ENCODE results near the gene ERI3.

The ERI3 gene, protein sequence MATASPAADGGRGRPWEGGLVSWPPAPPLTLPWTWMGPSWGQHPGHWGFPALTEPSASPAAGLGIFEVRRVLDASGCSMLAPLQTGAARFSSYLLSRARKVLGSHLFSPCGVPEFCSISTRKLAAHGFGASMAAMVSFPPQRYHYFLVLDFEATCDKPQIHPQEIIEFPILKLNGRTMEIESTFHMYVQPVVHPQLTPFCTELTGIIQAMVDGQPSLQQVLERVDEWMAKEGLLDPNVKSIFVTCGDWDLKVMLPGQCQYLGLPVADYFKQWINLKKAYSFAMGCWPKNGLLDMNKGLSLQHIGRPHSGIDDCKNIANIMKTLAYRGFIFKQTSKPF

DNA sequence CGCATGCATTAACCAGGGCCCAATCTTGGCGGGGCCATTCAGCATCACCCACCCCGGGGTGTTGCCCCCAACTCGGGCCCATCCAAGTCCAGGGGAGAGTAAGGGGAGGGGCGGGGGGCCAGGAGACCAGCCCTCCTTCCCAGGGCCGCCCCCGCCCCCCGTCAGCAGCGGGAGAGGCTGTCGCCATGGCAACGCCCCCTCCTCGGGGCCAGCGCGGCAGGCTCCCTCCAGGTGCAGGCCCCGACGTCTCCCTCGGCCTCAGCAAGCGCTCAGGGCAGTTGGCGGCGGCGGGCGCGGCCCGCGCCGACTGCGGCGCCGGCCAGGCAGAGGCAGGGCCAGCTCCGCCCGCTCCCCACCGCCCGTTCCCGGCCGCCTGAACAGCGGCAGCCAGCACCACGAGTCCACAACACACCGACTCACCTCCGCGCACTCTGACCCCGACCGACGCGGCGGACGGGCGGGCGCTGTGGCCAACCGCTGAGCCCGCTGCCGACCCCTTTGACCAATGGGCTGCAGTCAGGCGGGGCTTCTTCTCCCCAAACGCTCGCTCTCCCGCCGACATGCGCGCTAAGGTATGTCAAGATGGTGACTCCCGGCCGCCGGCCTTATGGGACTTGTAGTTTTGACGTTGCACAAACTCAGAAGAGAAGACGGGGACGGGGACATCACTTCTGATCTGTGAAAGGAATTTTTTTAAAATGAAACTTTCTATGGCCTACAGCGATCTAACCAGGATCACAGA, at the start of gene ERI3:
TSS of gene ERI3 (minus strand) at position 418 of the 742 bp plus-strand sequence. CDS start at position 187, 231 bp downstream.
- in situ Hi-C loops (cut with MboI; ENCODE audit: low sequenced_read_pairs) = no loop called here

DNA sequence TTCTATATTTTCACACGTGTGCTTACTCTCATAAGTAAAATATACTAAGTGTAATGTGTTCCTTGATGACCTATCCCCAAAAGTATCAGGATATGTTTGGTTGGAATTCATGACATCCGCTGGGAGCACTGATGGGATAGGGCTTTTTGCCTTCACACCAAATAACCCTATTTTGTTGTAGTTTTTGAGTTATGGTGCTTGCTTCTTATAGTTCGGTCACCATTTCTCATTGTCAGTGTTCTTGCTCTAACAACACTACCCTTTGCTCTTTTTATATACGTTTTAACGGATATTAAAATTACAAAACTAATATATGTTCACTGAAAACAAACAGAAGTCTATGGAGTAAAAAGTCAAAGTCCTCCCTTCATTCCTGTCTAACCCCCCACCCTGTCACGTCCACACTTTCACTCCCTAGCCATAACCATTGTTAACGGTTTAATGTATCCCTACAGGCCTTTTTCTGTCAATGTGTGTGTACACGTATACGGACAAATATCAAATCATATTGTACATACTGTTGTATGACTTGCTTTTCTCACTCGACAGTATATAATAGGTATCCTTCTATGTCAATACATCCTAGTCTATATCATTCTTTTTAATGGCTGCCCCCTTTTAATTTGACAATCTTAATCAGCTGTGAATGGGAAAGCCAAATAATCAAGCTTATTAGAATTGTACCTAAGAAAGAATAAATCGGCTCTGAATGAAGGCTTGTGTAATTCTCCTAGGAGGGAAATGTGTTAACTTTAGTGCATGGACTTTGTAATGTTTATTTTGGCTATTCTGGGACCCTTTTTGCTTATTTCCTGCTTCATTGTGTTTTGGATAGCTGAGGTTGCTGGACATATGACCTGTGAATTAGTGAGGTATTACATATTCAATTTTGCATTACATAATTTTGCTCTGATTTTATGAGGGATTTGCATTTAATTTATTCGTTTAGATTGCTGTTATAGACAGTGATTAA, 46.5 kb upstream of the ERI3 start:
- in situ Hi-C loops (cut with MboI; ENCODE audit: low sequenced_read_pairs) = no loop called here

DNA sequence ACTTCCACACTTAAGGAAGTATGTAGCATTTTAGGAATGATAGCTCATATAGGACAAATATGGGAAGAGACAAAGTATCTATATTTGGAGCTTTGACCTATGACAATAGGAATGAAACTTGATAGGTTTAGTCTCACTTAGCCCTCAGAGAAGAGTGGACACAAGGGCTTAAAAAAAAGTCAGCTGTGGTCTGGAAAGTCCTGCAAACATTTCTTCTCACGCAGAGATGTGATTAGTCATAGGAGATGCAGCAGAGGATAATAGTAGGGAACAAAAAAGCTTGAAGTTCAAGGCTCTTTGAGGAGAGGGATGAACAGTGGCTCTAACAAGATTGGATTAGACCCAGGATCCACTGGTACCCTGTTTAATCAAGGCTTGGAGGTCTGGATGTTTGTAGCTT, 35.2 kb upstream of the ERI3 start:
- in situ Hi-C loops (cut with MboI; ENCODE audit: low sequenced_read_pairs) = loop anchor here (25.0 kb wide), 1 partner anchor 197 kb away; no protein-coding TSS in a partner anchor

DNA sequence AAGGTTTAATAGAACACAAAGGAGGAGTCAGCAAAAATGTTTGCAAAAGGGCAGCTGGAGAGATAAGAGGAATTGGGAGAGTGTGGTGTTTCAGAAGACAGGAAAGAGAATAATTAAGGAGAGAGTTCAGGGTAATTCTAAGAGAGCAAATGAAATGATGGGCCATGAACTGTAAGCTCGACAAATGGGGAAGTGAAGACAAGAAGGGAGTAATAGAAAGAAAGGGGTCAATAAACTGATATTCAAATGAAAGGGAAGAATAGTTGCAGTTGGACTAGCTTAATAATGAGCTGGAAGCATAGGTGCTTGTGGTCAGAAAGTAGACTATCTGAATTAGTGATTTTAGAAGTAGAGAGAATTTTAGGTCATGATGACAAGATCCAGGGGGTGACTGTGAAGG, 34.4 kb upstream of the ERI3 start:
- in situ Hi-C loops (cut with MboI; ENCODE audit: low sequenced_read_pairs) = loop anchor here (25.0 kb wide), 1 partner anchor 198 kb away; no protein-coding TSS in a partner anchor

DNA sequence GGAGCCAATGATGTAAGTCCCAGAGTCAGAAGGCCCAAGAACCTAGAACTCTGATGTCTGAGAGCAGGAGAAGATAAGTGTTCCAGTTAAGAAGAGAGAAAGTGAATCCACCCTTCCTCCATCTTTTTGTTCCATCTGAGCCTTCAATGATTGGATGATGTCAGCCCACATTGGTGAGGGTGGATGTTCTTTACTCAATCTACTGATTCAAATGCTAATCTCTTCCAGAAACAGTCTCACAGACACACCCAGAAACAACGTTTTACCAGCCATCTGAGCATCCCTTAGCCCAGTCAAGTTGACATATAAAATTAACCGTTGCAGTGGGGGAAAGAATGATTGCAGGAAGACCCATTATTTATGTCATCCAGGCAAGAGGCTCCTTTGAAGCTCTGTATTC, 33.5 kb upstream of the ERI3 start:
- in situ Hi-C loops (cut with MboI; ENCODE audit: low sequenced_read_pairs) = loop anchor here (25.0 kb wide), 1 partner anchor 199 kb away; no protein-coding TSS in a partner anchor

DNA sequence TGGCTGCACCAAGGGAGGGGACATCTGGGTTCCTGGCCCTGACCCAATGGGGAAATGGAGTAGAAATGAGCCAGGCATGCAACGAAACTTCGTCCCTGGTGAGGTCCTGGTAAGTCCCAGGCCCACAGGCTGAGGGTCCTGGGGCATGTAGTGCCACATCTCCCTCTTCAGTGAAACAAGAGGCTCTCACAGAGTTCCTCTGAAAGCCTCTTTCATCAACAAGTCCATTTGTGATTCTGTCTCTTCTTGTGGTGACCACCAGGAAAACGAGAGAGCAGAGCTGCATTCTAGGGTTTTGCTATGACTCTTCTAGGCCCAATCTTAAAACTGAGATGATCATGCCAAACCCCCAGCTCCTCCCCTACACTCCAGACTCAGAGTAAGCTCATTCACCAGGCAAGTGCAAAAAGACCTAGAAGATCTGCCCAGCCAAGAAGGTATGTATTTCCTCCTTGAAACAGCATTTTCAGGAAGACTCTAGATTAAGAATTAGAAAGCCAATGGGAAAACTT, 25.7 kb upstream of the ERI3 start:
- in situ Hi-C loops (cut with MboI; ENCODE audit: low sequenced_read_pairs) = loop anchor here (25.0 kb wide), 1 partner anchor 207 kb away; no protein-coding TSS in a partner anchor

DNA sequence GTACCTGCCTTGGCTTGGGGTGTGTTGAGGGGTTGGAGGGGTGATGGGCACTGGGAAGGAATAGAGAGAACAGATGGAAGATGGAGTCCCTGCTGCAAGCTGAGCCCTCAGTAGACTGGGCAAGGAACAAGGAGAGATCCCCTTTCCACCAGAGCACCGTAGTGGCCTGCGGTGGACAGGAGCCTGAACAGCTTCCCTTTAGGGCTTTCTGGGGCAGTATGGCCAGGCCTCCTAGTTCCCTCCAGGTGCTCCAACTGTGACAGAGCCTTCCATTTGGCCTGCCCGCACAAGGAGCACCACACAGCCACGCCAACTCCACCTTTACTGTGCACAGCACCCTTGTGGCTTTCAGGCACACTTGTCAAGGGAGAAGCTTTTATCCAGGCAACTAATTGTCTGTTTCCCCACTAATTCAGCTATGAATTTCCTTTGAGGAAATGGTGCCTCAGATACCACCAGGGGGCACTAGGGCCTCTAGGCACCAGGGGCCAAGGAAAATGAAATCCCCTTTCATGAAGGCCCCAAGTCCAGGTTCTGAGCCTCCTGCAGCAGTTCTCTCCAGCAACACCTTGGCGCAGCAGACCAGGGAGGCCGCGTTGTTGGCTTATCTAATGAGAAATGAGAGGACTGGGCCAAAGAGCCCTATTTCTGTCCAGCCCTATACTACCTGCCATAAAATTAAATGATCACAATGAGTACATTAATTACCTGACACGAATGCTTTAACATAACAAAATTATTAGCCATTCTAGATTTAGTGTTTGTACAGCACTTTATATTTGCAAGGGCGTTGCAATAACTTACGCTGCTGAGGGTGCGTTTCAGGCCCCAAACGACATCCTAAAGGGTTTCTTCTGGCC, 23.1 kb upstream of the ERI3 start:
- in situ Hi-C loops (cut with MboI; ENCODE audit: low sequenced_read_pairs) = loop anchor here (25.0 kb wide), 1 partner anchor 209 kb away; no protein-coding TSS in a partner anchor

DNA sequence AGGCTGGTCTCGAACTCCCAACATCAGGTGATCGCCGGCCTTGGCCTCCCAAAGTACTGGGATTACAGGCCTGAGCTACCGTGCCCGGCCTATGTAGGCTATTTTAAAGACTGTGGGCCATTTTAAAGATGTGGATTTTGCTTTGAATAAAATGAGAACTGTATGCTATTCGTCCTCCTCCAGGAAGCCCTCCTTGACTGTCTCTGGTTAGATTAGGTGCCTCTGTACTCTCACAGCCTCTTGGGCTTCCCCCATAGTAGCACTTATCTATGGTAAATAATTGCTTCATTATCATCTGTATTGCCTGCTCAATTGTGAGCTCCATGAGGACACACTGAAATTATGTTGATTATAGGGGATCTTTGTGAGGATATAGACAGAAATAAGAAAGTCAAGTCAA, 20.5 kb upstream of the ERI3 start:
- in situ Hi-C loops (cut with MboI; ENCODE audit: low sequenced_read_pairs) = loop anchor here (25.0 kb wide), 1 partner anchor 212 kb away; no protein-coding TSS in a partner anchor

DNA sequence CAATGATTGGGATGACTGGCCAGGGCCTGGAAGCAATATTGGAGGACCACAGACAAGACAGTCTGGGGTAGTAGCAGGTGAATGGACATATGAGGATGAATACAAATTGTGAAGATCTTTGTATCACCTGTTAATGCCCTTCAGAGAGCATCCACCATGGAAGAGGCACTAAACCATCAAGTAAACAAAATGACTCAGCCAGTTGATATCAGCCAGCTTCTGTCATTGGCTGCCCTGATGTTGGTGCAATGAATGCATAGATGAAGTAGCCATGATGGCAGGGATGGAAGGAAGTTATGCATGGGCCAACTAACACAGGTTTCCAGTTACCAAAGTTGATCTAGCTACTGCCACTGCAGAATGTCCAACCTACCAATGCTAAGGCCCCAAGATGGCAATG, 16.1 kb upstream of the ERI3 start:
- in situ Hi-C loops (cut with MboI; ENCODE audit: low sequenced_read_pairs) = no loop called here

DNA sequence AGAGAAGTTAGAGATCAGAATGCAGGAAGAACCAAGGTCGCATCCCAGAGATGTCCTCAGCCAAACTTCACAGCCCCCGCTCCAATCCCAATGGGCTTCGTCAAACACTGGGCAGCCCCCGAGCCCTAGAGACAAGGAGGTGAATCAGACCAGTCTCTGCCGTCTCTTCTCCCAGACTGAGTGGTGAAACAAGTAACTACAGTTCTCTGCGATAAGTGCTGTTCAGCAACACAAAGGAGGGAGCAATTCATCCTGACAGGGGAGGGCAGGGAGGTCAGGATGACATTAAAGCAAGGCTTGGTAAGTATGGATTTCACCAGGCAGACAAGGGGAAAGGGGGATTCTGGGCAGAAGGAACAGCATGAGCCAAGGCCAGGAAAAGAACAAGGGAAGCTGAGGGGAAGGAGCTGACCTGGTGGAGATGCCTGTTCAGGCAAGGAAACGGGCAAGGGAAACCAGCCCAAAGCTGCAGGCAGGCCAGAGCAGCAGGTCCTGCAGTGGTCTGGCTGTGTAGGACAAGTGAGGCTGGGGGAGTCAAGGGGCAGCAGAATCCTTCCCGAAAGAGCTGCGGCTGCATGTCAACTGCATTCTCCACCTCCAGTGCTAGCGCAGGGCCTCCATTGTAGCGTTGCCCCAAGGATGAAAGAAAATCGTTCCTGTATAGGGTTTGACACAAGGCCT, 13.6 kb upstream of the ERI3 start:
- in situ Hi-C loops (cut with MboI; ENCODE audit: low sequenced_read_pairs) = no loop called here

DNA sequence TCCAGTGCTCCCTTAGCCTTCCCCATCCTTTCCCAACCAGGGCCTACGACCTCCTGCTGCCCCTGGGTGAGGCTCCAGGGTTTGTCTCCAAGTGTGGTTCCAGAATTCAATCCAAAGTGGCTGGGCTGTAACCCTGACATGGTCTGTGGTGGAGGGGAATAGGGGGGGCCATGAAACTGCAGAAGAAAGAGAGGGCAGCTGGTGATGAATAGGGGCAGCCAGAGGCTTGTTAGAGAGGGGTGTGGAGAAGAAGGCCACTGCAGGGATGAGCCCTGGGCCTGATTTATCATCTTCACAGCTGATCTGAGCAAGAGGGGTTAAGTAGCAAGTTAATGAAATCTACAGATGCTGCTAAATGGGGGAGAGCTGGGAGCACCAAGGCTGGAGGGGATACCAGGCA, 12.9 kb upstream of the ERI3 start:
- in situ Hi-C loops (cut with MboI; ENCODE audit: low sequenced_read_pairs) = no loop called here

DNA sequence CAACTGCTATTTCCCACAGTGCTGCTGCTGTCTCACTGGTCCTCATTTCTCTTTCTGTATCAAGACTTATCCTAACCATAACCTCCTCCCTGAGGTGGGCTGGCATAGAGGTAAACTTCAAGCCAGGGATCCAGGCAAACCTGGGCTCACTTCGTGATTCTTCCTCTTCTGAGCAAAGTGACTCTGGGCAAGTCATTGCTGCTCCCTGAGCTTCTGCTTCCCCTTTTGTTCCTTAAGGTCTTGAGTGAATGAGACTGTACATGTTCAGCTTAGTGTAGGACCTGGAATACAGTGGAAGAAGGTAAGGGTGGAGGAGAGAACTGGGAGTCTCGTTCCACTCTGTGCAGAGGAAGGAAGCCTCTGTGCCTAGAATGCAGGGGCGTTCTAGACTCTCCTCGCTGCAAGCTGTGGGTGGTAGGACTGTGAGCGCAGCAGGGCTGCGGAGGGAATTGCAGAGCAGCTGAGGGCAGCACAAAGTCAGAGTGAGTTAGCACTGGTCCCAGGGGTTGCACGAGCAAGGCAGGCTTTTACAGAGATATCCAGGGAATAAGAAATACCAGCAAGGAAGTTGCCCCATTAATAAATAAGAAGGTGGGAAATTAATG, 11.4 kb upstream of the ERI3 start:
- in situ Hi-C loops (cut with MboI; ENCODE audit: low sequenced_read_pairs) = no loop called here

DNA sequence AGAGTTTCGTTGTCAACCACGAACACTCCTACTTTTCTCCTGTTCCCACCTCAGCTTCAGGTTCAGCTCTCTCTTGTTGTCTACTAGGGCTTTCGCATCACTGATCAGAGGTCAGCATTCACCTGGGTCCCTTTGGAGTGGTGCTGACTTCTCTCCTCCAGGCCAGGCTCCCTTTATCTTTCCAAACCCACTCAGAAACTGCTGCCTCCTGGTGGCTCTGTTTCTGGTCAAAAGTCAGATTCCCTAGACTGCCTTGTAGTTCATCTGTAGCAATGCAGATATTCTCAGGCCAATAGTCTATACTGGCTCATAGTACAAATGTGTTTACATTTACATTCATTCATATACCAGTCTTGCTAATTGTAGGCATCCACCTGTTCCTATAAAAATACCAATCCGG, 6.4 kb upstream of the ERI3 start:
- in situ Hi-C loops (cut with MboI; ENCODE audit: low sequenced_read_pairs) = no loop called here

DNA sequence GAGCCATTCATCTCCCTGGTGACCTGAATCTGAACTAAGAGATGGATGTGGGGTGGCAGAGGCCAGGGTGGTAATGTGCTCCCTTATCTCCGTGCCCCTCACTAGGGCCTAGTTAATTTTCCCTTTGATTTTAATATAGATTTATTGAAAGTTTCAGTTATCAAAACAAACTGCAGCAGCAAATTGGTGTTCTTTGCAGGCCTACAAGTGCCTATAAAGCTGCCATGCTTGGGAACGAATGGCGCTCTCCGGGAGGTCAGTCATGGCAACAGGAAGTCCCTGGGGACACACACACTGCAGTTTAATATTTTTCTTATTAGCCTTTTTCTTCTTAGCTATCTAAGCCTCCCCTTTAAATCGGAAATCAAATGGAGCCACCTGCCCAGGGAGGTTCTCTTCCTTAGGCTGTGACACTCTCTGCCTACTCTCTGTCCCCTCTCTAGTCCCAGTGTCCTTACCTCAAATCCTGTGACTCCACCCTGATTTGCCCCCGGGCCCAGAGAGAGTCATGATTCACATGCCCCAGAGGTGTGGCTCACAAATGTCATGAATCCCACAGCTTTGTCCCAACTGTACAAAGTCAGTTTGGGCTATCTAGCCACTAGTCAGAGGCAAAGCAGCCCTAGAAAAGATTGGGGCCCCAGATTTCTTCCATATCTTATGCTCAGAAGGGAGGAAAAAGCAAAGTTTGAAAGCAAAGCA, 4.3 kb upstream of the ERI3 start:
- in situ Hi-C loops (cut with MboI; ENCODE audit: low sequenced_read_pairs) = no loop called here

DNA sequence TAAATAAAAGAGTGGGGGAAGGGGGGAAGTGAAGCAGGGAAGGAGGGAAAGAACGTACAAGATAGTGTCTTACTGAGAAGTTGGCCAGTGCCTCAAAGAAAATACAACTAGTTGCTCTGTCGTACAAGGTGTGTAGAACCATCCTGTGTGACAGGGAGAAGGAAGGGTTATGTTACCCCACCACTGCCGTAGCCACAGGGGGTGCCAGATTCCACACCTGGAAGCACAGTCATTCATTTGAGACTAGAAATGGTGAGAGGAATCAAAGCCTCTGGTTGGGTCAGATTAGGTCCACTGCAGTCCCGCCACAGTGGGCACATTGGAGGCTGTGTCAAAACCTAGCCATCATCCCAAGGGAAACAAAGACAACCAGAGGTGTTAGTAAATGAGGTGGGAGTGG, 2.7 kb upstream of the ERI3 start:
- in situ Hi-C loops (cut with MboI; ENCODE audit: low sequenced_read_pairs) = no loop called here

DNA sequence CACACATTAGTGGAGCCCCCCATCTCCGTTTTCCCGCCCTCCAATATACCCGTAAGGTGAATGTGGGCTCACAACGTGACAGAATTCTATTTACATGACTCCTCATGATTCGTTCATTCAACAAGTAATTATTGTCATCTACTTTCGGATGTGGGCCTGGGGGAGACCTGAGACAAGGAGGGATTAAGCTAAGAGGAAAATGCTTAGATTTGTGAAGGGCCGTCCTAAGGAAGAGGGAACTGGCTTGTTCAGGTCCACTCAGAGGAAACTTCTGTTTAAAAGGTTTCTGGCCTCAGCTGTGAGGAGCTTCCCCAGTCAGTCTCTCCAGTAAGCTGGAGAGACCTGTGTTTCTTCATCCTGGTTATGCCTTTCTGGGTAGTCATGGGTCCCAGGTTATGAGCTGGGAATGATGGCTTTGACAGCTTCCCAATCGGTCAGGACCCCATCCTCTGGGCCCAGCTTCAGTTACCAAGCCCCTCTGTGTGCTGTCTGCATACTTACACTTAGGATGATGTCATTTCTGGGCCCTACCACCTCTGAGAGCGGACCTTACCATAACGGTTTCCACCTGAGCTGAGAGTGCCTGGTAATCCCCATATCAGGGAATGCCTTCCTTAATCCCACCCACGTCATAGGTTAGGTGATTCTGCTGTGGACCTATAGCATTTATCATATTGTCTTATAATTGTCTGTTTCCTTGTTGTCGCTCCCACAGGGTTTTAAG, 687 bp upstream of the ERI3 start:
- in situ Hi-C loops (cut with MboI; ENCODE audit: low sequenced_read_pairs) = no loop called here

DNA sequence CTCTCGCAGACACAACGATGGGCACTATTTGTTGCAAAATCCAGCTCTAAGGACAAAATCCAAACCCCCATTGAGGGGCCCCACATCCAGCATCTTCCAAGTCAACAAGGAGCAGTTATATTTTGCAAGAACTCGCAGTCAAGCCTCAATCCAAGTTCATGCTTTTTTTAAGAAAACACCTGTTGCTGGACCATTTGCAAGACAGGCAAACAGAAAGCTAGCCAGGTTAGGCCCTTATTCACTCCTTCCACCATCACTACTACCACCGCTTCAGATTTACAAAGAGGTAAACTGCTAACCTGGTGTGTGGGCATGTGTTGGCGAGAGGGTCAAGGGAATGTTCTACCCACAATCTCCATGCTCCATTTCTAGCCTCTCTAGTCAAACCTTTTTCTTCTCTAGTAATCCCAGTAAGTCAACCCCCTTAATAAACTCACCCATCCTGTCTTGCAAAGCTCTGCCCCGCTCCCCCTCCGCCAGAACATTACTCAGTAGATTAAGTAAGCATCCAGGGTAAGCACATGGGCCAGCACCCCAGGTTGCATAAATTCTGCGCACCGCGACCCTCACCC, 703 bp downstream of the ERI3 start:
- in situ Hi-C loops (cut with MboI; ENCODE audit: low sequenced_read_pairs) = no loop called here

All from HL-60/S4 treated with phorbol 12-myristate 13-acetate at 8.2 ng/mL for 4 days and 3 days (cell line).